Upper lobe of right lung (tissue), 1 donor: ENCODE results near the gene SPOCK1. TPM values are rescaled to one million over a fixed set of nuclear protein-coding genes. Genes with fewer than 3 reads are reported as not detected.

Source experiments
- ATAC-seq: fragments of 200-7000 bp; cut with Tn5 transposase; one replicate; pipeline ENCODE4 v1.9.1; 2020; ENCODE audit warnings: mild to moderate bottlenecking, moderate library complexity
- DNase-seq: peaks from one replicate; pipeline ENCODE4 v3.0.0-alpha.2; 2020
- H3K27ac ChIP-seq: fragments of 200-600 bp; one replicate; pipeline ENCODE4 v1.8.0; 2022
- H3K27me3 ChIP-seq: fragments of 200-600 bp; one replicate; pipeline ENCODE4 v1.8.0; 2022; ENCODE audit warnings: mild to moderate bottlenecking
- H3K36me3 ChIP-seq: fragments of 200-600 bp; one replicate; pipeline ENCODE4 v1.8.0; 2022
- H3K4me1 ChIP-seq: fragments of 200-600 bp; one replicate; pipeline ENCODE4 v1.8.0; 2022
- H3K4me3 ChIP-seq: fragments of 200-600 bp; one replicate; pipeline ENCODE4 v1.8.0; 2022; ENCODE audit warnings: mild to moderate bottlenecking
- H3K9me3 ChIP-seq: fragments of 200-600 bp; one replicate; pipeline ENCODE4 v1.8.0; 2022
- CTCF ChIP-seq: fragments of 200-600 bp; IDR thresholded peaks from one replicate; pipeline ENCODE4 v1.8.0; 2022; ENCODE audit warnings: antibody characterized with exemption
- intact Hi-C: fragments of 100-400 bp; cut with DNase I; formaldehyde crosslinking; loops from one replicate; pipeline ENCODE4 v1.11.0; 2022
- total RNA-seq: library from RNA; stranded (reverse); fragmentation: NEBNext Ultra II Directional; extraction: Animal tissue kit (Norgen Biotek cat#: 25700); gene quantifications from one replicate; pipeline ENCODE4 v1.2.1, GENCODE V29; 2021
- donor health status: DM: no; HTN: yes; CAD: no; lungs with severe emphysema.

The SPOCK1 gene
- total RNA-seq, 1 donor from 2014 or later = 4.0 TPM

- DNase-seq = no peak
- no peaks in the 10 kb centered on the region for H3K27me3 ChIP-seq
- TF ChIP-seq CTCF = no peak
- intact Hi-C loops = no loop called here
- H3K27ac ChIP-seq = no peak overlapping the region
- ATAC-seq = no peak
- no peaks in the 10 kb centered on the region for H3K4me1 ChIP-seq
- H3K36me3 ChIP-seq = no peaks in the 10 kb centered on the region
- no peak overlapping the region for H3K4me3 ChIP-seq
- no peaks in the 10 kb centered on the region for H3K9me3 ChIP-seq
These were observed 5.8 kb upstream of the SPOCK1 start for GRCh38 chr5:137504916-137505315.

GRCh38 chr5:137503456-137503855 is 4.3 kb upstream of the SPOCK1 start:
- TF ChIP-seq CTCF = no peak
- DNase-seq = no peak
- Histone ChIP-seq H3K9me3 (no peaks in the 10 kb centered on the region), H3K4me3 (no peak overlapping the region), H3K4me1 (peaks cover 4% of the 10 kb centered on the region), H3K27me3 (peaks cover 6% of the 10 kb centered on the region), H3K27ac (no peak overlapping the region), H3K36me3 (no peaks in the 10 kb centered on the region)
- intact Hi-C loops = no loop called here
- no peak for ATAC-seq

GRCh38 chr5:137502632-137503031 is 3.5 kb upstream of the SPOCK1 start:
- intact Hi-C loops = no loop called here

GRCh38 chr5:137501846-137502406 is 2.8 kb upstream of the SPOCK1 start:
- Histone ChIP-seq H3K4me3 (no peak overlapping the region), H3K27me3 (peaks cover 17% of the 10 kb centered on the region), H3K27ac (no peak overlapping the region), H3K9me3 (no peaks in the 10 kb centered on the region), H3K36me3 (no peaks in the 10 kb centered on the region), H3K4me1 (peaks cover 4% of the 10 kb centered on the region)
- intact Hi-C loops = no loop called here
- DNase-seq (no peak), ATAC-seq (no peak)
- no peak for TF ChIP-seq CTCF

More at GRCh38 chr5:137502632-137503031, 3.5 kb upstream of the SPOCK1 start:
- Histone ChIP-seq H3K4me1 (peaks cover 4% of the 10 kb centered on the region), H3K4me3 (no peak overlapping the region), H3K27ac (no peak overlapping the region), H3K36me3 (no peaks in the 10 kb centered on the region), H3K9me3 (no peaks in the 10 kb centered on the region), H3K27me3 (peaks cover 10% of the 10 kb centered on the region)
- no peak for TF ChIP-seq CTCF
- DNase-seq (no peak), ATAC-seq (no peak)

GRCh38 chr5:137501226-137501625 is 2.1 kb upstream of the SPOCK1 start:
- H3K4me1 ChIP-seq = peaks cover 4% of the 10 kb centered on the region
- no peaks in the 10 kb centered on the region for H3K36me3 ChIP-seq
- H3K27ac ChIP-seq = no peak overlapping the region
- DNase-seq (peak; percentile 50), ATAC-seq (no peak)
- intact Hi-C loops = no loop called here
- H3K9me3 ChIP-seq = no peaks in the 10 kb centered on the region
- no peak for TF ChIP-seq CTCF
- H3K27me3 ChIP-seq = peaks cover 23% of the 10 kb centered on the region
- no peak overlapping the region for H3K4me3 ChIP-seq
